Psoas muscle (tissue), 8 donors: ENCODE data around the gene PRSS8. TPM values are rescaled to one million over a fixed set of nuclear protein-coding genes. Genes with fewer than 3 reads are reported as not detected.
A peak's percentile ranks its signal among the peaks of the same experiment; 100 is the strongest.
"Not testable (repeated sequence)": the region's sequence is repeated elsewhere in the genome, so short reads cannot be mapped to it uniquely, and the experiment has no call there.

ENCODE experiments used
- ATAC-seq, 4 donors: fragments of 200-7000 bp; cut with Tn5 transposase; one replicate each; pipeline ENCODE4 v1.9.1; 2020; ENCODE audit warnings: moderate library complexity in 3 of 4, mild to moderate bottlenecking in 2 of 4
- DNase-seq, 2 donors: peaks; one replicate each; pipeline ENCODE4 v3.0.0-alpha.2; 2020
- H3K27ac ChIP-seq: fragments of 200-600 bp; one replicate; pipeline ENCODE4 v1.8.0; 2022
- H3K27me3 ChIP-seq, 3 donors: fragments of 200-600 bp in 1 of 3; one replicate each; pipeline versions ENCODE4 v1.6.1 to v1.8.0; 2013 to 2022; ENCODE audit warnings: low read length in 2 of 3, mild to moderate bottlenecking in 2 of 3, moderate library complexity in 1 of 3; ENCODE audit not compliant: insufficient read depth in 3 of 3
- H3K36me3 ChIP-seq, 2 donors: fragments of 200-600 bp in 1 of 2; one replicate each; pipeline versions ENCODE4 v1.6.1 to v1.8.0; 2013 to 2022; ENCODE audit warnings: low read depth in 1 of 2, mild to moderate bottlenecking in 1 of 2, moderate library complexity in 1 of 2; ENCODE audit not compliant: insufficient read depth in 1 of 2
- H3K4me1 ChIP-seq: fragments of 200-600 bp; one replicate; pipeline ENCODE4 v1.8.0; 2022
- H3K4me3 ChIP-seq: fragments of 200-600 bp; one replicate; pipeline ENCODE4 v1.8.0; 2022; ENCODE audit warnings: mild to moderate bottlenecking
- H3K9me3 ChIP-seq: fragments of 200-600 bp; one replicate; pipeline ENCODE4 v1.8.0; 2022
- CTCF ChIP-seq: fragments of 200-600 bp; IDR thresholded peaks from one replicate; pipeline ENCODE4 v1.8.0; 2022; ENCODE audit warnings: antibody characterized with exemption
- WGBS, 3 donors: extraction: QIAGEN DNeasy Blood & Tissue Kit; methylation state at CpG; one replicate each; pipeline versions ENCODE4 v1.1.6 to v1.1.7; 2013; 5-methylcytosine and 5-hydroxymethylcytosine counted together
- intact Hi-C, 2 donors: fragments of 100-400 bp; cut with DNase I; formaldehyde crosslinking; loops; one replicate each; pipeline versions ENCODE4 v1.11.0 to v1.14.2; 2022
- polyA plus RNA-seq, 3 donors: library from polyadenylated mRNA; stranded (reverse); fragments of 200-250 nt; gene quantifications; one replicate each; pipeline ENCODE4 v1.2.3, GENCODE V29; 2013
- total RNA-seq, 4 donors: library from RNA; stranded (reverse); fragmentation: NEBNext Ultra II Directional in 2 of 4; extraction: Animal tissue kit (Norgen Biotek cat#: 25700) in 2 of 4; gene quantifications; one replicate each; pipeline versions ENCODE4 v1.2.1 to v1.2.4, GENCODE V29; 2021 to 2023
- donor health status: healthy with polysubstance abuse.
- donor health status: DM: no; HTN: no; CAD: no; lungs with moderate emphysema.
- donor health status: Bipolar disorder and iron deficiency.
- donor health status: healthy.
- donor health status: DM: yes; HTN: yes; CAD: no.
- donor health status: DM: no; HTN: no; CAD: no.
- donor health status: DM: no; HTN: no; CAD: no.
- donor health status: DM: yes; HTN: yes; CAD: no.

The PRSS8 gene
- total and polyA plus RNA-seq, 7 donors, result 0.07 to 0.22 TPM; not detected in 5

- peaks cover 12% of the 10 kb centered on the region for H3K4me1 ChIP-seq
- no peak overlapping the region for H3K4me3 ChIP-seq
- no peaks in the 10 kb centered on the region for H3K36me3 ChIP-seq
- no peaks in the 10 kb centered on the region for H3K9me3 ChIP-seq
- ATAC-seq, result no peak
- H3K27ac ChIP-seq, result no peak overlapping the region
- peaks cover 0 to 5% (median 5%) of the 10 kb centered on the region in 3 donors for H3K27me3 ChIP-seq
- intact Hi-C loops, result loop anchor here in 1 of 2 donors (5.0 kb wide), 1 partner anchor 158 kb away; the partner anchor contains the start of gene HSD3B7
- WGBS, 3 donors, result 77 to 81% (median 78%) methylated on average over 12 of the region's 12 CpGs
- no peak for TF ChIP-seq CTCF
- DNase-seq, result no peak
Measured at GRCh38 chr16:31145398-31145990, 10.0 kb upstream of the PRSS8 start.

GRCh38 chr16:31144418-31144817, 8.9 kb upstream of the PRSS8 start:
- not testable (repeated sequence) for H3K27ac ChIP-seq, ATAC-seq, H3K36me3 ChIP-seq, DNase-seq, H3K4me3 ChIP-seq, H3K9me3 ChIP-seq, H3K27me3 ChIP-seq
- WGBS, 3 donors, result 80 to 86% (median 83%) methylated on average over 7 of the region's 7 CpGs
- H3K4me1 ChIP-seq, result peaks cover 12% of the 10 kb centered on the region
- intact Hi-C loops, result loop anchor here in 1 of 2 donors (5.0 kb wide), 1 partner anchor 37 kb away; the partner anchor contains the start of gene BCKDK

DNA sequence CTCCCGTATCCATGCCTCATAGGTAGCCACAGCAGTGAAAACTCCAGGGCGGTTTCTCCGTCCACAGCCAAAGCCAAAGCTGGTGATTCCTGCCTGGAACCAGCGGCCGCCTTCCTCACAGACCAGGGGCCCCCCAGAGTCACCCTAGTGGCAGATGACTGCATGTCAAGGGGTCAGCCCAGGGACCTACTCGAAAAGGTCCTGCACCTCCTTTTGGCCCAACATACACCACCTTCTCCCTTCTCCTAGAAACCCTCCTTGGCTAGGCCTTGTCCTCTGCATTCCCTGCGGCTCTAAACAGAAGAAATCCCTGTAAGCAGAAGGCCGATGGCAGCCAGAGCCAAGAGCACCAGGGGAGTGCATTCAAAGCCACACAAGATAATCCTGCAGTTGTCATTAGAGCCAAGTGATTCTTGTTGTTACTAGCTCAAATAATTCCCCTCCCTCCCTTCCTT, 8.2 kb upstream of the PRSS8 start:
- no peaks in the 10 kb centered on the region for H3K9me3 ChIP-seq
- H3K27me3 ChIP-seq, result peaks cover 0 to 5% (median 5%) of the 10 kb centered on the region in 3 donors
- TF ChIP-seq CTCF, result no peak
- WGBS, 3 donors, result 86 to 90% (median 87%) methylated on average over 8 of the region's 8 CpGs
- no peak for DNase-seq
- H3K36me3 ChIP-seq, result no peaks in the 10 kb centered on the region
- intact Hi-C loops, result loop anchor here (2.0 to 5.0 kb wide), 2 partner anchors 36 to 159 kb away; partner anchors contain the start of genes BCKDK (in 1 of the 2) and HSD3B7 (in 1 of the 2)
- H3K4me3 ChIP-seq, result no peak overlapping the region
- no peak for ATAC-seq
- H3K4me1 ChIP-seq, result peaks cover 17% of the 10 kb centered on the region
- no peak overlapping the region for H3K27ac ChIP-seq

- Histone ChIP-seq H3K36me3 (no peaks in the 10 kb centered on the region), H3K4me3 (peak overlapping the region; percentile 70), H3K9me3 (no peaks in the 10 kb centered on the region), H3K4me1 (peaks cover 22% of the 10 kb centered on the region), H3K27ac (peak overlapping the region; percentile 82), H3K27me3 (peaks cover 0 to 2% (median 0%) of the 10 kb centered on the region in 3 donors)
- DNase-seq (no peak), ATAC-seq (no peak)
- intact Hi-C loops, result loop anchor here (2.0 to 5.0 kb wide), 2 partner anchors 36 to 158 kb away; partner anchors contain the start of genes BCKDK (in 1 of the 2) and HSD3B7 (in 1 of the 2)
- no peak for TF ChIP-seq CTCF
- 56 to 62% (median 56%) methylated on average over 17 to 22 of the region's 22 CpGs for WGBS, 3 donors
Measured at GRCh38 chr16:31143011-31143693, 7.6 kb upstream of the PRSS8 start.
